HepG2 (cell line): Measurements from ENCODE around the gene STRA6. TPM values are rescaled to one million over a fixed set of nuclear protein-coding genes. Genes with fewer than 3 reads are reported as not detected.

Experiments used
- ATAC-seq: fragments of 200-7000 bp; cut with Tn5 transposase; 3 replicates; pipeline ENCODE4 v1.9.1; 2020; ENCODE audit warnings: mild to moderate bottlenecking, moderate library complexity
- BruUV-seq: library from RNA; stranded (reverse); fragments of 400-500 nt; replicated peaks from 2 replicates; lab custom pipeline; 2021; lab: Mats Ljungman, UMichigan
- CTCF ChIA-PET: fragments of 300-600 bp; formaldehyde crosslinking; extraction: SDS; loops from one replicate; lab custom pipeline; 2021; ENCODE audit warnings: low total read pairs, inconsistent platforms, low intra/inter-chr PET ratio; lab: Yijun Ruan, JAX
- POLR2A ChIA-PET: fragments of 350-600 bp; sonication (Branson Sonifier 250); formaldehyde crosslinking; loops from one replicate; lab custom pipeline; 2020; ENCODE audit warnings: antibody characterized with exemption, inconsistent platforms; lab: Yijun Ruan, JAX
- DNase-seq: peaks from one replicate; pipeline ENCODE4 v3.0.0-alpha.2; 2015; ENCODE audit warnings: low spot score
- FAIRE-seq: peaks from 3 replicates; lab custom pipeline; 2011; peaks lifted over from hg19 to GRCh38; lab: Jason Lieb, UNC
- H2AFZ ChIP-seq: one replicate; pipeline ENCODE4 v1.6.1; 2011; ENCODE audit warnings: low read length, inconsistent platforms
- H3K27ac ChIP-seq: fragments of 300-600 bp; 3 replicates; pipeline ENCODE4 v1.8.0; 2011; ENCODE audit warnings: mixed run types, mild to moderate bottlenecking, mixed read lengths, low read length, inconsistent platforms; ENCODE audit not compliant: insufficient read depth; ENCODE audit errors: extremely low read length
- H3K27me3 ChIP-seq, 2 experiments: fragments of 200-600 bp in 1 of 2; 2 replicates in 1 of 2; 3 replicates in 1 of 2; pipeline versions ENCODE4 v1.6.0 to v1.8.0; 2011; ENCODE audit warnings: low read length in 2 of 2, mild to moderate bottlenecking in 2 of 2, moderate library complexity in 2 of 2, inconsistent platforms in 1 of 2; ENCODE audit not compliant: insufficient read depth in 2 of 2, control insufficient read depth in 1 of 2
- H3K36me3 ChIP-seq, 2 experiments: fragments of 200-600 bp in 1 of 2; replicated peaks in 1 of 2; 2 replicates in 1 of 2; 3 replicates in 1 of 2; pipeline versions ENCODE4 v1.5.1 to v1.8.0; 2011; ENCODE audit warnings: low read length in 2 of 2, inconsistent platforms in 1 of 2; ENCODE audit not compliant: insufficient read depth in 2 of 2, control insufficient read depth in 1 of 2
- H3K4me1 ChIP-seq: 2 replicates; pipeline ENCODE4 v1.5.1; 2012; ENCODE audit warnings: low read length, inconsistent platforms; ENCODE audit not compliant: insufficient read depth
- H3K4me2 ChIP-seq: 2 replicates; pipeline ENCODE4 v1.6.0; 2011; ENCODE audit warnings: low read depth, low read length, inconsistent platforms
- H3K4me3 ChIP-seq, 3 experiments: fragments of 200-600 bp in 1 of 3; sonication (generic), shearing (Covaris generic) in 1 of 3; replicated peaks in 1 of 3; 2 replicates each; pipeline ENCODE4 v1.5.1; 2011 to 2016; ENCODE audit warnings: low read length in 3 of 3, inconsistent platforms in 2 of 3, low read depth in 2 of 3, mild to moderate bottlenecking in 2 of 3, control low read depth in 1 of 3, mixed read lengths in 1 of 3; ENCODE audit not compliant: insufficient read depth in 1 of 3
- H3K79me2 ChIP-seq: one replicate; pipeline ENCODE4 v1.6.1; 2011; ENCODE audit warnings: low read length, inconsistent platforms; ENCODE audit not compliant: insufficient read depth
- H3K9ac ChIP-seq: 2 replicates; pipeline ENCODE4 v1.6.0; 2011; ENCODE audit warnings: mild to moderate bottlenecking, low read depth, low read length, inconsistent platforms; ENCODE audit not compliant: insufficient read depth
- H3K9me3 ChIP-seq: 2 replicates; pipeline ENCODE4 v1.5.1; 2012; ENCODE audit warnings: mild to moderate bottlenecking, low read length
- H4K20me1 ChIP-seq: 2 replicates; pipeline ENCODE4 v1.6.0; 2011; ENCODE audit warnings: inconsistent platforms, mild to moderate bottlenecking, low read length, moderate library complexity; ENCODE audit not compliant: insufficient read depth
- ARNT2 ChIP-seq: sonication (generic); formaldehyde crosslinking; IDR thresholded peaks from 2 replicates; pipeline ENCODE4 v1.8.0; 2022; ENCODE audit warnings: mild to moderate bottlenecking, low read depth, missing genetic modification reagents, moderate library complexity
- GTF2F1 ChIP-seq: fragments of 150-350 bp; IDR thresholded peaks from 2 replicates; pipeline ENCODE4 v1.6.1; 2014; ENCODE audit warnings: low read length
- KDM2A ChIP-seq: sonication (generic); formaldehyde crosslinking; IDR thresholded peaks from 2 replicates; pipeline ENCODE4 v1.4.0; 2020; ENCODE audit warnings: low read depth, missing genetic modification reagents, borderline replicate concordance
- MAFF ChIP-seq: IDR thresholded peaks from 2 replicates; pipeline ENCODE4 v1.6.1; 2011; ENCODE audit warnings: low read depth, low read length, improper control_type of control experiment
- MBD4 ChIP-seq: IDR thresholded peaks from 2 replicates; pipeline ENCODE4 v1.6.1; 2012; ENCODE audit warnings: low read length, inconsistent platforms, borderline replicate concordance
- MZF1 ChIP-seq: sonication (generic); formaldehyde crosslinking; IDR thresholded peaks from 2 replicates; pipeline ENCODE4 v1.8.1; 2023; ENCODE audit warnings: mild to moderate bottlenecking, missing genetic modification reagents, borderline replicate concordance
- REL ChIP-seq: sonication (generic); formaldehyde crosslinking; conservative IDR thresholded peaks from 2 replicates; pipeline ENCODE4 v1.8.0; 2022; ENCODE audit warnings: mild to moderate bottlenecking, missing genetic modification reagents, moderate library complexity
- RFX3 ChIP-seq: IDR thresholded peaks from 2 replicates; pipeline ENCODE4 v1.6.1; 2016; ENCODE audit warnings: missing biosample characterization, missing genetic modification reagents
- RORA ChIP-seq: sonication (generic); formaldehyde crosslinking; IDR thresholded peaks from 2 replicates; pipeline ENCODE4 v1.5.0; 2020; ENCODE audit warnings: mild to moderate bottlenecking, missing genetic modification reagents, moderate library complexity
- SIN3A ChIP-seq: IDR thresholded peaks from 2 replicates; pipeline ENCODE4 v1.6.1; 2011; ENCODE audit warnings: low read depth, mild to moderate bottlenecking, control low read depth, low read length, borderline replicate concordance
- SKI ChIP-seq: fragments of 450-650 bp; IDR thresholded peaks from one replicate; pipeline ENCODE4 v1.6.1; 2018; ENCODE audit warnings: mild to moderate bottlenecking; ENCODE audit not compliant: partially characterized antibody
- TCF7L2 ChIP-seq: IDR thresholded peaks from 2 replicates; pipeline ENCODE4 v1.6.1; 2011; ENCODE audit warnings: mild to moderate bottlenecking, low read depth, low read length, moderate library complexity
- YY1 ChIP-seq: IDR thresholded peaks from 2 replicates; pipeline ENCODE4 v1.6.1; 2011; ENCODE audit warnings: low read length, low read depth, moderate library complexity, mild to moderate bottlenecking; ENCODE audit not compliant: insufficient read depth, insufficient replicate concordance
- ZBTB1 ChIP-seq: sonication (generic); formaldehyde crosslinking; IDR thresholded peaks from 2 replicates; pipeline ENCODE4 v1.4.0; 2020; ENCODE audit warnings: missing genetic modification reagents, borderline replicate concordance
- ZBTB20 ChIP-seq: sonication (generic); formaldehyde crosslinking; IDR thresholded peaks from 2 replicates; pipeline ENCODE4 v1.8.1; 2023; ENCODE audit warnings: missing genetic modification reagents, low read depth, mild to moderate bottlenecking, borderline replicate concordance
- ZNF20 ChIP-seq: sonication (generic); formaldehyde crosslinking; IDR thresholded peaks from 2 replicates; pipeline ENCODE4 v1.4.0; 2020; ENCODE audit warnings: mild to moderate bottlenecking, moderate library complexity, missing genetic modification reagents
- ZNF256 ChIP-seq: sonication (generic); formaldehyde crosslinking; conservative IDR thresholded peaks from 2 replicates; pipeline ENCODE4 v1.4.0; 2020; ENCODE audit warnings: missing genetic modification reagents
- ZNF44 ChIP-seq: sonication (generic); formaldehyde crosslinking; IDR thresholded peaks from 2 replicates; pipeline ENCODE4 v1.5.1; 2020; ENCODE audit warnings: mild to moderate bottlenecking, missing genetic modification reagents
- WGBS: methylation state at CpG from one replicate; pipeline ENCODE4 v1.1.6; 2017; ENCODE audit warnings: low lambda C conversion rate; 5-methylcytosine and 5-hydroxymethylcytosine counted together
- in situ Hi-C: cut with HindIII; loops from 2 replicates; pipeline ENCODE4 v1.10.0; 2017; ENCODE audit warnings: low pct_unique_long_range_greater_than_20kb; ENCODE audit not compliant: extremely low pct_ligation_motif_present
- intact Hi-C: fragments of 100-400 bp; cut with micrococcal nuclease; formaldehyde crosslinking; loops from one replicate; pipeline ENCODE4 v1.10.0; 2022; ENCODE audit not compliant: unreplicated experiment
- polyA plus RNA-seq, 8 experiments: library from polyadenylated mRNA; depleted of rRNA in 3 of 8; stranded (reverse) in 7 of 8; unstranded in 1 of 8; fragments of >200 nt; fragmentation: Illumina TruSeq in 4 of 8; extraction: Trizol in 4 of 8; gene quantifications; 2 replicates each; pipeline versions ENCODE4 v1.2.1 to v1.2.3, GENCODE V29; 2011 to 2016; ENCODE audit warnings: low read depth in 4 of 8, missing spikeins in 1 of 8, mixed read lengths in 1 of 8; ENCODE audit not compliant: insufficient read depth in 1 of 8
- total RNA-seq, 5 experiments: library from RNA; depleted of rRNA; stranded (reverse); fragments of >200 nt; fragmentation: Illumina TruSeq; extraction: Trizol; gene quantifications; 2 replicates each; pipeline ENCODE4 v1.2.3, GENCODE V29; 2016; ENCODE audit warnings: low read depth in 1 of 5
- TF ChIP-seq, protein P1 (sequence below): sonication (generic); formaldehyde crosslinking; IDR thresholded peaks from 2 replicates; pipeline ENCODE4 v1.5.1; 2020; ENCODE audit warnings: mild to moderate bottlenecking, missing genetic modification reagents, moderate library complexity

The STRA6 gene
- total and polyA plus RNA-seq, 2 of the 13 experiments (the other 11 are each of a cell fraction or from before 2014, with no cell fraction given), result 1.6 to 2.1 TPM

DNA sequence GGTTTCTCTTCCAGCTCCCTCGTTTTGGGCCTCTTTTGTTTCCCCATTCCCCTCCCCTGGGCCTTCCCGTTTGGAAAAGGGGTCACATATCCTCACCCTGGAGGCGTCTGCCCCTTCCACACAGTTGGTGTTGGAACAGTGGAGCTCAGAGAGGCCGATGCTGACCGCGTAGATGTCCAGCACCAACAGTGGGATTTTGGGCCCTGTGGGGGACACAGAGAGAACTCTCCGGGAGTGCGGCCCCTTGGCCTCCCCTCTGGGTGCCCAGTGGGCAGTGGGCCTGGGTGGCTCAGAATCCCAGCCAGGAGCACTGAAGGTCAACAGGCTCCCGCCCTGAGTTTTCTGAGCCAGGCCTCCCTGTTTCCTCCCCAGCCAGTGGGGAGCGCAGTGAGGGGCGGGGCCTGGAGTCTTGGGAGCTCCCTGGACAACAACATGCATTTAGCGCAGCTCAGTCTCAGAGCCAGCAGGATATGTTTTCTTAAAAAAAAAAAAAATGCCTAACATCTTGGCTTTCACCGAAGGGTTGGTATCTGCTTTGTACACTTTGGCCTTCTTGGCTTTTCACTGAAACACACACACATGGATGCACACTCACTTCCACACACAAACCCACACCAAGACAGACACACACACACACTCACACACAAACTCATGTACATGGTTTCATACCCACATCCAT is 29.7 kb downstream of the STRA6 start (continued):
- TF ChIP-seq, protein P1, sequence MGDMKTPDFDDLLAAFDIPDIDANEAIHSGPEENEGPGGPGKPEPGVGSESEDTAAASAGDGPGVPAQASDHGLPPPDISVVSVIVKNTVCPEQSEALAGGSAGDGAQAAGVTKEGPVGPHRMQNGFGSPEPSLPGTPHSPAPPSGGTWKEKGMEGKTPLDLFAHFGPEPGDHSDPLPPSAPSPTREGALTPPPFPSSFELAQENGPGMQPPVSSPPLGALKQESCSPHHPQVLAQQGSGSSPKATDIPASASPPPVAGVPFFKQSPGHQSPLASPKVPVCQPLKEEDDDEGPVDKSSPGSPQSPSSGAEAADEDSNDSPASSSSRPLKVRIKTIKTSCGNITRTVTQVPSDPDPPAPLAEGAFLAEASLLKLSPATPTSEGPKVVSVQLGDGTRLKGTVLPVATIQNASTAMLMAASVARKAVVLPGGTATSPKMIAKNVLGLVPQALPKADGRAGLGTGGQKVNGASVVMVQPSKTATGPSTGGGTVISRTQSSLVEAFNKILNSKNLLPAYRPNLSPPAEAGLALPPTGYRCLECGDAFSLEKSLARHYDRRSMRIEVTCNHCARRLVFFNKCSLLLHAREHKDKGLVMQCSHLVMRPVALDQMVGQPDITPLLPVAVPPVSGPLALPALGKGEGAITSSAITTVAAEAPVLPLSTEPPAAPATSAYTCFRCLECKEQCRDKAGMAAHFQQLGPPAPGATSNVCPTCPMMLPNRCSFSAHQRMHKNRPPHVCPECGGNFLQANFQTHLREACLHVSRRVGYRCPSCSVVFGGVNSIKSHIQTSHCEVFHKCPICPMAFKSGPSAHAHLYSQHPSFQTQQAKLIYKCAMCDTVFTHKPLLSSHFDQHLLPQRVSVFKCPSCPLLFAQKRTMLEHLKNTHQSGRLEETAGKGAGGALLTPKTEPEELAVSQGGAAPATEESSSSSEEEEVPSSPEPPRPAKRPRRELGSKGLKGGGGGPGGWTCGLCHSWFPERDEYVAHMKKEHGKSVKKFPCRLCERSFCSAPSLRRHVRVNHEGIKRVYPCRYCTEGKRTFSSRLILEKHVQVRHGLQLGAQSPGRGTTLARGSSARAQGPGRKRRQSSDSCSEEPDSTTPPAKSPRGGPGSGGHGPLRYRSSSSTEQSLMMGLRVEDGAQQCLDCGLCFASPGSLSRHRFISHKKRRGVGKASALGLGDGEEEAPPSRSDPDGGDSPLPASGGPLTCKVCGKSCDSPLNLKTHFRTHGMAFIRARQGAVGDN (CRISPR knock-in tag), result no peak
- no peak for TF ChIP-seq KDM2A
- TF ChIP-seq SKI, result no peak
- no peak for TF ChIP-seq TCF7L2
- TF ChIP-seq MZF1 (CRISPR knock-in tag), result no peak
- no peak for TF ChIP-seq SIN3A
- TF ChIP-seq RORA, result no peak
- TF ChIP-seq ZBTB1 (CRISPR knock-in tag), result no peak

DNA sequence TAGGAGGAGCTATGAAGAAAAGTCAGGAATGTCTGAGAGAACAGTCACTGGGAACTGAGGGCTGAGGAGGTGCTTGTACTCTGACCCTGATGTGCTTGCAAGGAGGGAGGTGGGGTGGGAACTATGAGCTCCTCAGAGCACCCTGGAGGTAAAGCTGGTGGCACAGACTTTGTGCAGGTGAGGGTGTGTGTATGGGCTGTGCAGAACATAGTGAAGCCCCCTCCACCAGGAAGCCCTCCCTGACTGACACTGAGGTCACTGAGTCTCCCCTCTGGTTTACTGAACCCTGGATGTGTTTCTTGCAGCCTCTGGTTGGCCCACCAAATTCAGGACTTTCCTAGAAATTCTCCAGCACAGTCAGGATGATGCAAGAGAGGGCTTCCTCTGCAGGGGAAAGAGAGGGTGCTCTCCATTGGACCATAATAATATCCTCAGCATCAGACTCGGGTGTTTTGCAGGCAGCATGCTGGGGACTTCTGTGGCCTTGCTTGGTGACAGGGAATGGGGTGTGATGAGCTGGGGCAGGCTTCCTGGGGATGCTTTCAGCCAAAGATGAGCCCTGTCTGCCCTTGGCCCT is 30.5 kb downstream of the STRA6 start:
- Histone ChIP-seq H2AFZ (no peak overlapping the region), H3K9me3 (no peaks in the 10 kb centered on the region), H3K79me2 (no peaks in the 10 kb centered on the region), H3K4me2 (no peak overlapping the region)
- ATAC-seq (no peak), FAIRE-seq (no peak), DNase-seq (no peak)
- WGBS, result 0% methylated on average over 1 of the region's 1 CpG
- no TSS peak for BruUV-seq
- TF ChIP-seq ZNF44 (CRISPR knock-in tag) (no peak), MAFF (no peak), ARNT2 (CRISPR knock-in tag) (no peak), ZNF20 (CRISPR knock-in tag) (no peak), YY1 (no peak), GTF2F1 (no peak), ZBTB20 (CRISPR knock-in tag) (no peak), REL (no peak), ZNF256 (CRISPR knock-in tag) (no peak), MBD4 (no peak), RFX3 (CRISPR knock-in tag) (no peak)
- TF ChIP-seq, all 625 proteins: peak for 0
- peaks cover 12 to 42% of the 10 kb centered on the region in 2 experiments; a peak in 4 of 5 replicates for H3K27me3 ChIP-seq
- no peaks in the 10 kb centered on the region for H3K36me3 ChIP-seq
- H4K20me1 ChIP-seq, result no peaks in the 10 kb centered on the region
- in situ Hi-C loops (no loop called here), intact Hi-C loops (no loop called here)
- POLR2A ChIA-PET, result no interaction called here
- no peak overlapping the region for H3K9ac ChIP-seq
- H3K4me3 ChIP-seq, result no peak overlapping the region
- no peak overlapping the region for H3K27ac ChIP-seq
- CTCF ChIA-PET, result no interaction called here
- no peaks in the 10 kb centered on the region for H3K4me1 ChIP-seq
